Progenitor cell of endocrine pancreas (in vitro differentiated cells): ENCODE results near the gene CDH18. TPM values are rescaled to one million over a fixed set of nuclear protein-coding genes. Genes with fewer than 3 reads are reported as not detected.

Experiments
- DNase-seq: peaks from one replicate; pipeline ENCODE4 v3.0.0; 2021; ENCODE audit warnings: low spot score; ENCODE audit not compliant: unreplicated experiment
- H3K27ac Mint-ChIP-seq: 2 replicates; pipeline ENCODE4 v1.8.0; 2021; ENCODE audit warnings: mild to moderate bottlenecking, moderate library complexity, mixed read lengths
- H3K27me3 Mint-ChIP-seq: 2 replicates; pipeline ENCODE4 v1.8.0; 2021; ENCODE audit warnings: mixed read lengths
- H3K36me3 Mint-ChIP-seq: 2 replicates; pipeline ENCODE4 v1.8.0; 2022; ENCODE audit warnings: mixed read lengths; ENCODE audit not compliant: insufficient read depth
- H3K4me1 Mint-ChIP-seq: 2 replicates; pipeline ENCODE4 v1.8.0; 2021; ENCODE audit warnings: low read depth, mixed read lengths
- H3K4me3 Mint-ChIP-seq: 2 replicates; pipeline ENCODE4 v1.8.0; 2021; ENCODE audit warnings: low read depth, mild to moderate bottlenecking, moderate library complexity, mixed read lengths
- H3K9me3 Mint-ChIP-seq: 2 replicates; pipeline ENCODE4 v1.8.0; 2021; ENCODE audit warnings: low read depth, mixed read lengths
- total RNA-seq: library from RNA; stranded (reverse); gene quantifications from 2 replicates; pipeline ENCODE4 v1.2.1, GENCODE V29; 2021
- TF ChIP-seq, protein P1 (sequence below): fragments of 200-600 bp; sonication (generic); IDR thresholded peaks from one replicate; pipeline ENCODE4 v1.5.0; 2021; ENCODE audit warnings: antibody characterized with exemption, mild to moderate bottlenecking; ENCODE audit not compliant: unreplicated experiment

CDH18 gene
- total RNA-seq, 1 donor from 2014 or later: 1.9 TPM

DNA sequence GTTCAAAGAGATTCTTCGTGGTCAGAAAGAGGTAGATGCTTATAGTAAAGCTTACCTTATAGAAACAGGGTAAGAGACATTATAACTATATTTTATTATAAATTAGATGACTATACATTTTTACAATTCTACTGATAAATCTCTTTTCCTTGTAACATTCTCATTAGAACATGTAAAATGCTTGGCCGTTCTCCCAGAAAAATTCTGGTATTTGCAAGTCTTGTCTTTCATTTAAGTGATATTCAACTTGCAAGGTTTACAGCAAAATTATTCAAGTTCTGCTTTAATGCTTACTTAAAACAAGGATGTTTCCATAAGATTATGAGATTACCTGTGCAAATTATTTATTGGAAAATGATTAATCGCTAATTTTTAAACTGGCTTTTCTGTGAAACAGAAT lies 41.3 kb upstream of the CDH18 start:
- TF ChIP-seq, protein P1, sequence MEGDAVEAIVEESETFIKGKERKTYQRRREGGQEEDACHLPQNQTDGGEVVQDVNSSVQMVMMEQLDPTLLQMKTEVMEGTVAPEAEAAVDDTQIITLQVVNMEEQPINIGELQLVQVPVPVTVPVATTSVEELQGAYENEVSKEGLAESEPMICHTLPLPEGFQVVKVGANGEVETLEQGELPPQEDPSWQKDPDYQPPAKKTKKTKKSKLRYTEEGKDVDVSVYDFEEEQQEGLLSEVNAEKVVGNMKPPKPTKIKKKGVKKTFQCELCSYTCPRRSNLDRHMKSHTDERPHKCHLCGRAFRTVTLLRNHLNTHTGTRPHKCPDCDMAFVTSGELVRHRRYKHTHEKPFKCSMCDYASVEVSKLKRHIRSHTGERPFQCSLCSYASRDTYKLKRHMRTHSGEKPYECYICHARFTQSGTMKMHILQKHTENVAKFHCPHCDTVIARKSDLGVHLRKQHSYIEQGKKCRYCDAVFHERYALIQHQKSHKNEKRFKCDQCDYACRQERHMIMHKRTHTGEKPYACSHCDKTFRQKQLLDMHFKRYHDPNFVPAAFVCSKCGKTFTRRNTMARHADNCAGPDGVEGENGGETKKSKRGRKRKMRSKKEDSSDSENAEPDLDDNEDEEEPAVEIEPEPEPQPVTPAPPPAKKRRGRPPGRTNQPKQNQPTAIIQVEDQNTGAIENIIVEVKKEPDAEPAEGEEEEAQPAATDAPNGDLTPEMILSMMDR: no peak
- Mint-ChIP-seq H3K4me1 (peaks cover 9% of the 10 kb centered on the region), H3K27ac (no peak overlapping the region), H3K4me3 (no peak overlapping the region), H3K36me3 (no peaks in the 10 kb centered on the region), H3K27me3 (no peaks in the 10 kb centered on the region), H3K9me3 (no peaks in the 10 kb centered on the region)
- no peak for DNase-seq

DNA sequence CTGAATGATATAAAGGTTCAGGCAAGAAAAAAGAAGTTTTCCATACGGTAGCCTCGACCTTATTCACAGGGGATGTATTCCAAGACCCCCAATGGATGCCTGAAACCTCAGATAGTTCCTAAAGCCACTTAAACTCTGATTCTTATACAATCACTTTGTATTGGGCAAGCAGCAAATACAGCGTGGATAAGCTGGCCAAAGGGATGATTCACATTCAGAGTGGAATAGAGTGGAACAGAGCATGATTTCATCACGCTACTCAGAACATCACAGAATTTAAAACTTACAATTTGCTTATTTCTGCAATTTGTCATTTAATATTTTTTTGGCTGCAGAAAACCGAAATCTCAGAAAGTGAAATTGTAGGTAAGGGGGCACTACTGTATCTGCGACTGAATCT lies 40.5 kb upstream of the CDH18 start:
- no peaks in the 10 kb centered on the region for H3K36me3 Mint-ChIP-seq
- H3K27ac Mint-ChIP-seq: no peak overlapping the region
- H3K9me3 Mint-ChIP-seq: no peaks in the 10 kb centered on the region
- no peak overlapping the region for H3K4me3 Mint-ChIP-seq
- peaks cover 14% of the 10 kb centered on the region for H3K4me1 Mint-ChIP-seq
- TF ChIP-seq, protein P1: no peak
- H3K27me3 Mint-ChIP-seq: no peaks in the 10 kb centered on the region
- no peak for DNase-seq

DNA sequence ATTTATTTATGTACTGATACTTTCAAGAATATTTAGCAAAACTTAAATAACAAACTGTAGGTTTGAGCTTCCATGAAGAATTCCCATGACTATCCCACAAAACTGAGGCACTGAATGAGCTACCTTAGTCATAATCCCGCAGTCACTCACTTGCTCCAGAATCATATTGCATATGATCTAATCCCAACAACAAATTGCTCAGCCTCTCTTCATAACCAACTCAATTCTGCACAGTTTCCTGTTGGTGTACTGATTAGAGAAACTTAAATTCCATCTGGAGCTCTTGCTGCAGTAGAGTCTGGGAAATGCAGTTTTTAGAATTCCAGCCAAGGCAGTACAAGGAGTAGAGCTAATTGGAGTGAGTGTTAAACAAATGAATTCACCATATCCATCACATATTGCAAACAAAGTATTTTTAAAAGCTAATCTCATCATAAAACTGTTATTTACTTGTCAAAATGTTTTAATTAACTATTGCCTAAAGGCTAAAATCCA lies 35.7 kb upstream of the CDH18 start:
- peaks cover 7% of the 10 kb centered on the region for H3K4me1 Mint-ChIP-seq
- peaks cover 19% of the 10 kb centered on the region for H3K9me3 Mint-ChIP-seq
- no peak for DNase-seq
- H3K4me3 Mint-ChIP-seq: no peak overlapping the region
- H3K27ac Mint-ChIP-seq: no peak overlapping the region
- H3K36me3 Mint-ChIP-seq: peaks cover 4% of the 10 kb centered on the region
- TF ChIP-seq, protein P1: no peak
- no peaks in the 10 kb centered on the region for H3K27me3 Mint-ChIP-seq

DNA sequence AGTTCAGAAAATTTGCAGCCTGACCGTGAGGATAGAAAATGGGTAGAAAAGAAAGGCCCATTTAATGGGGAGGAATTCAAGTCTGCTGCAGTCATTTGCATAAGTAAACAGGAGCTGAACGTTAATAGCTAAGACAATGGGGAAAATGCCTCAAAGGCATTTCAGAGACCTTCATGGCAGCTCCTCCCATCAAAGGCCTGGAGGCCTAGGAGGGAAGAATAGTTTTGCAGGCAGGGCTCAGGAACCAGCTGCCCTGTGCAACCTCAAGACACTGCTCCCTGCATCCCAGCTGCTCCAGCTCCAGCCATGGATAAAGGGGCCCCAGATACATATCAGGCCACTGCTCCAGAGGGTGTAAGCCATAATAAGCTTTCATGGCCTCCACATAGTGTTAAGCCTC lies 32.2 kb upstream of the CDH18 start:
- H3K9me3 Mint-ChIP-seq: peaks cover 29% of the 10 kb centered on the region
- no peak for DNase-seq
- TF ChIP-seq, protein P1: no peak
- no peak overlapping the region for H3K4me3 Mint-ChIP-seq
- no peaks in the 10 kb centered on the region for H3K27me3 Mint-ChIP-seq
- H3K36me3 Mint-ChIP-seq: peaks cover 4% of the 10 kb centered on the region
- H3K27ac Mint-ChIP-seq: no peak overlapping the region
- peaks cover 7% of the 10 kb centered on the region for H3K4me1 Mint-ChIP-seq

DNA sequence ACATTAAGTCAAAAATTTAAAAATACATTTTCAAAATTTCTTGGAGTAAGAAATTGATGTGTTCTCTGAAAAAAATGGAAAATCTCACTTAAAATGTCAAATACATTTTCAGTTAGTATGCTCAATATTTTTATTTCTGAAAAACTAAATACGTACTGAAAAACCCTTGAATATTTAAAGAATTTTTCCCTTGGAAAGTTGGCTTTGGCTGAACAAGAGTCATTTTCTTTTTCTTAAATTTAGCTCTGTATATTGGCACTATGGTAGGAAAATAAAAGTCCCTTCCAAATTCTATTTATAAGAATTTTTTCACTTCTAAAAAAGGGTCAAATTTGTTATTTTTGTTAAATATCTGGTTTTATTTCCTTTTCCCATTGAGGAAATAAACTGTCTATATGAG lies 29.0 kb upstream of the CDH18 start:
- H3K36me3 Mint-ChIP-seq: peaks cover 2% of the 10 kb centered on the region
- DNase-seq: no peak
- no peak overlapping the region for H3K4me3 Mint-ChIP-seq
- H3K4me1 Mint-ChIP-seq: no peaks in the 10 kb centered on the region
- no peaks in the 10 kb centered on the region for H3K27me3 Mint-ChIP-seq
- TF ChIP-seq, protein P1: no peak
- peaks cover 30% of the 10 kb centered on the region for H3K9me3 Mint-ChIP-seq
- no peak overlapping the region for H3K27ac Mint-ChIP-seq
